ENCODE data around the gene ZNF224.

The ZNF224 gene

GRCh38 chr19:44093931-44094765 lies at the start of gene ZNF224:
TSS of gene ZNF224 (plus strand) at chr19:44094361. CDS start at chr19:44097874, 3,513 bp downstream.
- TF ChIP-seq CTCF (IDR thresholded peaks at IDR 0.05; ENCODE audit: low read depth, low read length, missing control alignments) = no peak
- peak within 1 kb of the TSS; percentile 90 for H3K4me3 ChIP-seq (ENCODE audit: low read depth, low read length)
- DNase-seq (ENCODE audit: low read depth) = peak; percentile 81

DNA sequence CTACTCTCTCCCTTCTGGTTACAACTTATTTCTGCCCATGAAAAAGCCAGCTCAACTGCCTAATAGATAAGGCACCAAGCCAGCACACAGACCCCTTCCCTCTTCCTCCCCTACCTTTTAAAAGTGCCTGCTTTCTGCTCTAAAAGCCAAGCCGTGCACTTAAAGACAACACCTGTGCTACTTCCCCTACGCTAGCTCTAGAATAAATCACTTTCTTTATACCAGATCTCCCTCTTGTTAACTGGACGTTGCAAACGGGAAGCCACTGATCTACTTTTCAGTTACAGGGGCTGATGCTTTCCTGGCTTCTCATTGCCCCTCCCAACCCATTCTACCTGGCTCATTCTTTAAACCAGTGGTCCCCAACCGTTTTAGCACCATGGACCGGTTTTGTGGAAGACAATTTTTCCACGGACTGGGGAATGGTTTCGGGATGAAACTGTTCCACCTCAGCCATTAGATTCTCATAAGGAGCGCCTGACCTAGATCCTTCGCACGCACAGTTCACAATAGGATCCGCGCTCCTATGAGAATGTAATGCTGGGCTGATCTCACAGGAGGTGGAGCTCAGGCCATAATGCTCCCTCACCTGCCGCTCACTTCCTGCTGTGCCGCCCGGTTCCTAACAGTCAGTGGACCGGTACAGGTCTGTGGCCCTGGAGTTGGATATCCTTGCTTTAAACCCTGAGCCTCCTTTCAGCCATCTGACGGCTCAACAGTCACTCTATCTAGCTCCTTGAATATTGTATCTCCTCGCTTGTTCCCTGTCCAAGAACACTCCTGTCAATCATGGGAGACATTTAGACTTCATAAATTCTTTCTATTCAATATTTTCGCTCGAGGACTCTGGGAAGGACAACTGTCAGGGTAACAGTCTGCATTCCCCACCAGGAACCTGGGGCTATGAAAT lies 43.2 kb upstream of the ZNF224 start:
- H3K4me3 ChIP-seq (ENCODE audit: low read depth, low read length) = peak overlapping the region; percentile 42
- DNase-seq (ENCODE audit: low read depth) = no peak
- TF ChIP-seq CTCF (IDR thresholded peaks at IDR 0.05; ENCODE audit: low read depth, low read length, missing control alignments) = no peak

DNA sequence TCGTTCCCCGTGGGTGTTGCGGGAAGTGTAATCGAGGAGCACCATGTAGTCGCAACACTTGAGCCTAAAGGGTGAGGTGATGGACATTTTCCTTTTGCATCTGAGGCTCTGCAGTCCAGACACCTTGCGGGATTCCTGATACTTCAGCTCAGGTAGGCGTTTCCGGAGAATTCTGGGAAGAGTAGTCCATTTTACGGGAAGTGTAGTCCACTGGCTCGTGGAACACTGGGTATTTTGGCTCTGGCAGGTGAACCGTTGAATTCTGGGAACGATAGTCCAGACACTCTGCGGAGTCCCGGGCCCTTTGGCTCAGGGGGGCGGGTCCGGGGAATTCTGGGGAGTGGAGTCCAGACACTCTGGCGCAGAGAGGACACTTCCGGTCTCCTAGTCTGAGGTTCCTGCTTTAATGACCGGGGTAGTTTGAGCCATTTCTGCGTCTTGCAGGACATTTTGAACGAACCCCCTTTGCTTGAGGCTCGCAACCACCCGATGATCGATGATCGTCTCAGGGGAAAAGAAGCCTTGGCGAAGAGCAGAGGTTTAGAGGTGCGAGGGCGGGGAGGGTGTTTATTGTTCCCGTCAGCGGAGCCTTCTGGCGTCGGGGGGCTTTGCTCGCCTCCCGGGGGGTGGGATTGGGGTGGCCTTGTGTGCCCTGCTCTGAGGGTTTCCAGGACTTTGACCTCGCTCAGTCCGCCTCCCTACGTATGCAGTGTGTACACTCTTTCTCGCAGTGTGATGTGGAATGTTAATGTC lies 42.3 kb upstream of the ZNF224 start, which contains the start of gene ZNF223:
Gene ZNF223, plus strand, starts transcription at position 387 of the 753 bp plus-strand sequence. CDS start 3,141 bp downstream, outside the sequence.
- no peak for TF ChIP-seq CTCF (IDR thresholded peaks at IDR 0.05; ENCODE audit: low read depth, low read length, missing control alignments)
- peak within 1 kb of the TSS; percentile 42 for H3K4me3 ChIP-seq (ENCODE audit: low read depth, low read length)
- DNase-seq (ENCODE audit: low read depth) = peak; percentile 26

GRCh38 chr19:44055870-44056269 lies 38.3 kb upstream of the ZNF224 start:
- H3K4me3 ChIP-seq (ENCODE audit: low read depth, low read length) = no peak overlapping the region
- no peak for TF ChIP-seq CTCF (IDR thresholded peaks at IDR 0.05; ENCODE audit: low read depth, low read length, missing control alignments)
- no peak for DNase-seq (ENCODE audit: low read depth)

DNA sequence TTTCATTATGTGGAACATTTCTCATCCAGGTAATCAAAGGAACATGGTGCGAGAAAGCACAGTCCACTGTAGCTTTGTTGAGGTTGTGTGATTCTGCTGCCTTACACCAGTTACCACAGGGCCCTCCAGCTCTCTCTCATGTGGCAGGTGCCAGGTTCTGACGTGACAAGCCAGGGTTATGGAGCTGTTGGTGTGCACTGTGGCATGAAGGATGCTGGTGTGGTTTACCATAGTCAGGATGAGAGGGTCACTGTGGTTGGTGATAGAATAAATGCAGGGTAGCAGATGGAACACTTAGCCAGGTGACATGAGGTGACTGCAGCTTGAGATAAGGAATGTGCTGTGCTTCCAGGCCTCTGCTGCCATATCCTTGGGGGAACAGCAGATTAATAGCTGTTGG lies 34.9 kb upstream of the ZNF224 start:
- no peak for TF ChIP-seq CTCF (IDR thresholded peaks at IDR 0.05; ENCODE audit: low read depth, low read length, missing control alignments)
- DNase-seq (ENCODE audit: low read depth) = no peak
- no peak overlapping the region for H3K4me3 ChIP-seq (ENCODE audit: low read depth, low read length)

- no peak for TF ChIP-seq CTCF (IDR thresholded peaks at IDR 0.05; ENCODE audit: low read depth, low read length, missing control alignments)
- H3K4me3 ChIP-seq (ENCODE audit: low read depth, low read length) = no peak overlapping the region
- no peak for DNase-seq (ENCODE audit: low read depth)
These were observed 33.1 kb upstream of the ZNF224 start for GRCh38 chr19:44061038-44061437.

Measured in GM12864 (cell line).